ENCODE results near the gene COQ10A. TPM values are rescaled to one million over a fixed set of nuclear protein-coding genes. Genes with fewer than 3 reads are reported as not detected.
A peak's percentile ranks its signal among the peaks of the same experiment; 100 is the strongest.

COQ10A gene
- total and polyA plus RNA-seq, 2 of the 13 experiments (the other 11 are each of a cell fraction or from before 2014, with no cell fraction given) = 21.0 to 37.3 TPM

DNA sequence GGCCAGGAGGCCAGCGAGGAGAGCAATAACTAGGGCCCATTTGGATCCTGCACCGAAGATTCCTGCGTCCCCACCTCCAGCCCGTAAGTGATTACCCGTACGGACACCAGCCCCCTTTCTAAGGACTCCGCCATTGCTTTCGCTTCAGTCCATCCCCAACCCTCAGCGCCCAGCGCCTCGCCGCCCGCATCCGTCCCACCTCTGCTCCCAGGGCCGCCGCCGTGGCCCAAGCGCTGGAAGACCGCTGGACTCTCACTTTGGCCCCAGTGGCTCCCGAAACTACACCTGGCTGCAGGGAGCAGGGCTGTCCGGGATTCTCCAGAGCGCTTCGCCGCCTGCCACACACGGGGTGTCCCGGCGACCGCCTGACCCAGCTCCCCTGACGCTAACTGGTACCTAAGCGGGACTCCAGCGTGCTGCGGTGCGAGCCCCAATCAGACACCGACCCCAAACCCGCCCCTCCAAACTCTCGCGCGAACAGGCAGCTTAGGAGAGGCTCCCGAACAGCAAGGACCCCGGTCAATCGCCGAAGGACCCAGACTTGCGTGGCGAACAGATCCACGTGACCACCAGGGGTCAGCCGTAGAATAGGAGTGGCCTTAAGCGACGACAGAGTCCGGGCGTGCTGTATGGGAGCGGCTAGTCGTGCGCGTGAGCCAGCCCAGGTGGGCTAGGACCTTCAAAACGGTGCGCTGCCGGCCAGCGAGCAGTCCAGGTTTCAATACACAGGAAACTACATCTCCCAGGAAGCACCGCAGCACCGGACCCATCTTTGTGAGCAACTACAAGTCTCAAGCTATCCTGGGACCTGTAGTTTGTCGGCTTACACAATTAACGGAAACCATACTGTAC, 49.1 kb downstream of the COQ10A start, which contains the start of gene CNPY2 (continued):
- TF ChIP-seq SYNCRIP (IDR thresholded peaks at IDR 0.05; ENCODE audit: insufficient read depth, low read depth, low read length) (no peak), NBN (conservative IDR thresholded peaks at IDR 0.05) (no peak), ZFY (CRISPR knock-in tag; IDR thresholded peaks at IDR 0.05) (peak; percentile 80), SRY (CRISPR knock-in tag; IDR thresholded peaks at IDR 0.05) (no peak), NFKB2 (CRISPR knock-in tag; IDR thresholded peaks at IDR 0.05; ENCODE audit: borderline replicate concordance) (peak; percentile 79; the same call in 1 of the 2 replicates), ETS1 (CRISPR knock-in tag; IDR thresholded peaks at IDR 0.05) (no peak; the same call in 1 of the 2 replicates), HBP1 (CRISPR knock-in tag; IDR thresholded peaks at IDR 0.05; ENCODE audit: low read depth) (peak; percentile 33; the same call in 1 of the 2 replicates), SUZ12 (IDR thresholded peaks at IDR 0.05; ENCODE audit: low read depth, low read length) (peak; percentile 98), ZNF569 (CRISPR knock-in tag; IDR thresholded peaks at IDR 0.05; ENCODE audit: borderline replicate concordance) (no peak), BORCS8-MEF2B (CRISPR knock-in tag; IDR thresholded peaks at IDR 0.05) (peak; percentile 85; the same call in 1 of the 2 replicates), SMYD3 (CRISPR knock-in tag; IDR thresholded peaks at IDR 0.05) (no peak; the same call in 1 of the 2 replicates), TBP (CRISPR knock-in tag; IDR thresholded peaks at IDR 0.05) (no peak), HIC2 (CRISPR knock-in tag; IDR thresholded peaks at IDR 0.05; ENCODE audit: low read depth) (no peak), ELF4 (CRISPR knock-in tag; IDR thresholded peaks at IDR 0.05; ENCODE audit: borderline replicate concordance) (no peak), ZNF337 (CRISPR knock-in tag; IDR thresholded peaks at IDR 0.05; ENCODE audit: borderline replicate concordance, low read depth) (0 out of 2 replicates have a peak, but pooled peaks have one; percentile 59), ETV6 (CRISPR knock-in tag; conservative IDR thresholded peaks at IDR 0.05) (no peak), SP5 (CRISPR knock-in tag; IDR thresholded peaks at IDR 0.05; ENCODE audit: borderline replicate concordance, low read depth) (0 out of 2 replicates have a peak, but pooled peaks have one; percentile 7)
- TF ChIP-seq, protein P1, sequence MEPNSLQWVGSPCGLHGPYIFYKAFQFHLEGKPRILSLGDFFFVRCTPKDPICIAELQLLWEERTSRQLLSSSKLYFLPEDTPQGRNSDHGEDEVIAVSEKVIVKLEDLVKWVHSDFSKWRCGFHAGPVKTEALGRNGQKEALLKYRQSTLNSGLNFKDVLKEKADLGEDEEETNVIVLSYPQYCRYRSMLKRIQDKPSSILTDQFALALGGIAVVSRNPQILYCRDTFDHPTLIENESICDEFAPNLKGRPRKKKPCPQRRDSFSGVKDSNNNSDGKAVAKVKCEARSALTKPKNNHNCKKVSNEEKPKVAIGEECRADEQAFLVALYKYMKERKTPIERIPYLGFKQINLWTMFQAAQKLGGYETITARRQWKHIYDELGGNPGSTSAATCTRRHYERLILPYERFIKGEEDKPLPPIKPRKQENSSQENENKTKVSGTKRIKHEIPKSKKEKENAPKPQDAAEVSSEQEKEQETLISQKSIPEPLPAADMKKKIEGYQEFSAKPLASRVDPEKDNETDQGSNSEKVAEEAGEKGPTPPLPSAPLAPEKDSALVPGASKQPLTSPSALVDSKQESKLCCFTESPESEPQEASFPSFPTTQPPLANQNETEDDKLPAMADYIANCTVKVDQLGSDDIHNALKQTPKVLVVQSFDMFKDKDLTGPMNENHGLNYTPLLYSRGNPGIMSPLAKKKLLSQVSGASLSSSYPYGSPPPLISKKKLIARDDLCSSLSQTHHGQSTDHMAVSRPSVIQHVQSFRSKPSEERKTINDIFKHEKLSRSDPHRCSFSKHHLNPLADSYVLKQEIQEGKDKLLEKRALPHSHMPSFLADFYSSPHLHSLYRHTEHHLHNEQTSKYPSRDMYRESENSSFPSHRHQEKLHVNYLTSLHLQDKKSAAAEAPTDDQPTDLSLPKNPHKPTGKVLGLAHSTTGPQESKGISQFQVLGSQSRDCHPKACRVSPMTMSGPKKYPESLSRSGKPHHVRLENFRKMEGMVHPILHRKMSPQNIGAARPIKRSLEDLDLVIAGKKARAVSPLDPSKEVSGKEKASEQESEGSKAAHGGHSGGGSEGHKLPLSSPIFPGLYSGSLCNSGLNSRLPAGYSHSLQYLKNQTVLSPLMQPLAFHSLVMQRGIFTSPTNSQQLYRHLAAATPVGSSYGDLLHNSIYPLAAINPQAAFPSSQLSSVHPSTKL (CRISPR knock-in tag; IDR thresholded peaks at IDR 0.05) = peak; percentile 65; the same call in 1 of the 2 replicates
- TF ChIP-seq, protein P2, sequence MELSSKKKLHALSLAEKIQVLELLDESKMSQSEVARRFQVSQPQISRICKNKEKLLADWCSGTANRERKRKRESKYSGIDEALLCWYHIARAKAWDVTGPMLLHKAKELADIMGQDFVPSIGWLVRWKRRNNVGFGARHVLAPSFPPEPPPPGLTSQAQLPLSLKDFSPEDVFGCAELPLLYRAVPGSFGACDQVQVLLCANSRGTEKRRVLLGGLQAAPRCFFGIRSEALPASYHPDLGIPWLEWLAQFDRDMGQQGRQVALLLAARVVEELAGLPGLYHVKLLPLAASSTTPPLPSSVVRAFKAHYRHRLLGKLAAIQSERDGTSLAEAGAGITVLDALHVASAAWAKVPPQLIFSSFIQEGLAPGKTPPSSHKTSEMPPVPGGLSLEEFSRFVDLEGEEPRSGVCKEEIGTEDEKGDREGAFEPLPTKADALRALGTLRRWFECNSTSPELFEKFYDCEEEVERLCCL (CRISPR knock-in tag; IDR thresholded peaks at IDR 0.05; ENCODE audit: borderline replicate concordance) = no peak

Data from HepG2 (cell line).